Neuronal stem cell (in vitro differentiated cells): ENCODE results near the gene RNF152.

Experiments
- DNase-seq: peaks from one replicate; pipeline ENCODE4 v3.0.0-alpha.2; 2013; ENCODE audit warnings: low spot score
- H2AFZ ChIP-seq: one replicate; pipeline ENCODE4 v1.6.1; 2013; ENCODE audit warnings: mild to moderate bottlenecking, low read length, inconsistent platforms
- H2AK5ac ChIP-seq: 2 replicates; pipeline ENCODE4 v1.6.1; 2013; ENCODE audit warnings: low read depth, mild to moderate bottlenecking, inconsistent platforms, low read length, moderate library complexity, mixed read lengths
- H2BK120ac ChIP-seq: 2 replicates; pipeline ENCODE4 v1.6.1; 2013; ENCODE audit warnings: low read depth, mild to moderate bottlenecking, inconsistent platforms, low read length, moderate library complexity, mixed read lengths
- H2BK12ac ChIP-seq: one replicate; pipeline ENCODE4 v1.6.1; 2013; ENCODE audit warnings: low read length, inconsistent platforms
- H2BK15ac ChIP-seq: 2 replicates; pipeline ENCODE4 v1.6.1; 2013; ENCODE audit warnings: mild to moderate bottlenecking, low read length, inconsistent platforms, mixed read lengths
- H2BK5ac ChIP-seq: one replicate; pipeline ENCODE4 v1.6.1; 2013; ENCODE audit warnings: inconsistent platforms, mild to moderate bottlenecking, low read length, moderate library complexity
- H3K14ac ChIP-seq: one replicate; pipeline ENCODE4 v1.6.1; 2013; ENCODE audit warnings: low read length, inconsistent platforms
- H3K18ac ChIP-seq: 2 replicates; pipeline ENCODE4 v1.6.1; 2013; ENCODE audit warnings: low read length, inconsistent platforms
- H3K23ac ChIP-seq: 2 replicates; pipeline ENCODE4 v1.6.1; 2013; ENCODE audit warnings: low read depth, mild to moderate bottlenecking, mixed read lengths, low read length, inconsistent platforms; ENCODE audit not compliant: poor library complexity
- H3K27ac ChIP-seq: replicated peaks from 3 replicates; pipeline ENCODE4 v1.5.1; 2013; ENCODE audit warnings: low read length, inconsistent platforms
- H3K27me3 ChIP-seq, 3 experiments: 2 replicates each; pipeline ENCODE4 v1.6.1; 2013; ENCODE audit warnings: low read length in 3 of 3, mild to moderate bottlenecking in 2 of 3, inconsistent platforms in 1 of 3, low read depth in 1 of 3, mixed read lengths in 1 of 3, moderate library complexity in 1 of 3; ENCODE audit not compliant: control insufficient read depth in 3 of 3, insufficient read depth in 3 of 3
- H3K36me3 ChIP-seq, 2 donors: replicated peaks in 1 of 2; 2 replicates each; pipeline ENCODE4 v1.6.1; 2013; ENCODE audit warnings: low read length in 2 of 2; ENCODE audit not compliant: control insufficient read depth in 2 of 2, insufficient read depth in 2 of 2
- H3K4ac ChIP-seq: 2 replicates; pipeline ENCODE4 v1.6.1; 2013; ENCODE audit warnings: inconsistent platforms, mild to moderate bottlenecking, low read length, moderate library complexity
- H3K4me1 ChIP-seq, 2 donors: 1 replicate in 1 of 2; 2 replicates in 1 of 2; pipeline ENCODE4 v1.6.1; 2013; ENCODE audit warnings: low read length in 2 of 2, low read depth in 1 of 2; ENCODE audit not compliant: control insufficient read depth in 2 of 2, insufficient read depth in 1 of 2
- H3K4me2 ChIP-seq: one replicate; pipeline ENCODE4 v1.6.1; 2013; ENCODE audit warnings: mild to moderate bottlenecking, low read length, inconsistent platforms; ENCODE audit not compliant: insufficient read depth, poor library complexity, severe bottlenecking
- H3K4me3 ChIP-seq, 2 donors: 2 replicates each; pipeline ENCODE4 v1.5.1; 2013; ENCODE audit warnings: low read length in 2 of 2, mild to moderate bottlenecking in 2 of 2, inconsistent platforms in 1 of 2, moderate library complexity in 1 of 2
- H3K79me1 ChIP-seq: one replicate; pipeline ENCODE4 v1.6.1; 2013; ENCODE audit warnings: low read depth, mild to moderate bottlenecking, inconsistent platforms, low read length, moderate library complexity
- H3K9ac ChIP-seq: one replicate; pipeline ENCODE4 v1.6.1; 2013; ENCODE audit warnings: mild to moderate bottlenecking, low read depth, low read length, inconsistent platforms; ENCODE audit not compliant: poor library complexity
- H3K9me3 ChIP-seq, 2 donors: replicated peaks in 1 of 2; 2 replicates each; pipeline versions ENCODE3 to v1.6.1; 2013; ENCODE audit warnings: low read length in 2 of 2, mild to moderate bottlenecking in 2 of 2, inconsistent platforms in 1 of 2, low read depth in 1 of 2, mixed read lengths in 1 of 2, moderate library complexity in 1 of 2; ENCODE audit not compliant: control insufficient read depth in 2 of 2, insufficient read depth in 1 of 2
- H4K8ac ChIP-seq: one replicate; pipeline ENCODE4 v1.6.1; 2013; ENCODE audit warnings: low read depth, mild to moderate bottlenecking, inconsistent platforms, low read length, moderate library complexity
- H4K91ac ChIP-seq: one replicate; pipeline ENCODE4 v1.6.1; 2013; ENCODE audit warnings: low read length, low read depth, mild to moderate bottlenecking, inconsistent platforms; ENCODE audit not compliant: poor library complexity
- WGBS, 2 donors: extraction: QIAGEN DNeasy Blood & Tissue Kit; methylation state at CpG; one replicate each; pipeline ENCODE4 v1.1.7; 2013; ENCODE audit warnings: missing lambda C conversion rate in 2 of 2, mixed read lengths in 1 of 2; ENCODE audit not compliant: insufficient read length in 2 of 2, insufficient replicate concordance in 1 of 2; ENCODE audit errors: extremely low coverage in 2 of 2; 5-methylcytosine and 5-hydroxymethylcytosine counted together

The RNF152 gene

DNA sequence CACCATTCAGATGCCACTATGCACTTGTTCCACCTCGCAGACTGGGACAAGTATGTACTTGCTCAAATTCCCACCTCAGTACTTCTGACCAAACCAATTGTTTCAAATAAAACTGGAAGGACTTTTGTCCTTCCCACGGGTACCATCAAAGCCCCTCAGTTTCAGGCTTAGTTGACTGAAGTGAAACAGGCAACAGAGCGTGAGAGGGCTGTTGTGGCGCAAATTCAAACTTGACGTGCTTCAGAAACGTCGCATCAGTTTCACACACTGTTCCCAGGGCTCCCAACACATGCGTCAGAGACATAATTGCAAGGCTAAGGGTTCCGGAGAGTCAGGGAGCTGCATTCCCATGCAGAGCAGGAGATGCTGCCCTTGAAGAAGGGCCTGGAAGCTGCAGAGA lies 33.7 kb downstream of the RNF152 start:
- Histone ChIP-seq H2AK5ac (no peak overlapping the region), H3K36me3 (peaks cover 0 to 5% of the 10 kb centered on the region in 2 donors), H3K23ac (no peak overlapping the region), H2AFZ (no peak overlapping the region), H3K14ac (no peak overlapping the region), H3K27ac (no peak overlapping the region), H3K27me3 (no peaks in the 10 kb centered on the region), H4K91ac (no peak overlapping the region), H3K79me1 (peaks cover 5% of the 10 kb centered on the region), H2BK5ac (no peak overlapping the region), H3K4me1 (peaks cover 4 to 10% of the 10 kb centered on the region in 2 donors), H3K9me3 (peaks cover 0 to 3% of the 10 kb centered on the region in 2 donors), H3K9ac (no peak overlapping the region), H2BK15ac (no peak overlapping the region), H2BK120ac (no peak overlapping the region), H3K4me2 (no peak overlapping the region), H3K18ac (no peak overlapping the region), H2BK12ac (no peak overlapping the region), H4K8ac (no peak overlapping the region), H3K4ac (no peak overlapping the region), H3K4me3 (no peak overlapping the region)
- DNase-seq, result no peak
- no CpG with 5 or more reads among the region's 9 CpGs for WGBS, 2 donors

GRCh38 chr18:61856678-61857077 lies 36.1 kb downstream of the RNF152 start:
- H3K23ac ChIP-seq, result no peak overlapping the region
- no peak overlapping the region for H4K91ac ChIP-seq
- no peak overlapping the region for H3K9ac ChIP-seq
- H3K4me1 ChIP-seq, result peaks cover 4 to 10% of the 10 kb centered on the region in 2 donors
- no peak overlapping the region for H2AK5ac ChIP-seq
- H2BK5ac ChIP-seq, result no peak overlapping the region
- H2AFZ ChIP-seq, result no peak overlapping the region
- H3K4me2 ChIP-seq, result no peak overlapping the region
- no peak overlapping the region for H3K4ac ChIP-seq
- DNase-seq, result no peak
- no peak overlapping the region for H3K14ac ChIP-seq
- H3K27me3 ChIP-seq, result no peaks in the 10 kb centered on the region
- peaks cover 0 to 3% of the 10 kb centered on the region in 2 donors for H3K9me3 ChIP-seq
- no peak overlapping the region for H2BK12ac ChIP-seq
- H3K4me3 ChIP-seq, result no peak overlapping the region
- H3K79me1 ChIP-seq, result peaks cover 4% of the 10 kb centered on the region
- no CpG with 5 or more reads among the region's 4 CpGs for WGBS, 2 donors
- peaks cover 0 to 5% of the 10 kb centered on the region in 2 donors for H3K36me3 ChIP-seq
- no peak overlapping the region for H3K27ac ChIP-seq
- no peak overlapping the region for H4K8ac ChIP-seq
- no peak overlapping the region for H3K18ac ChIP-seq
- no peak overlapping the region for H2BK15ac ChIP-seq
- H2BK120ac ChIP-seq, result no peak overlapping the region

DNA sequence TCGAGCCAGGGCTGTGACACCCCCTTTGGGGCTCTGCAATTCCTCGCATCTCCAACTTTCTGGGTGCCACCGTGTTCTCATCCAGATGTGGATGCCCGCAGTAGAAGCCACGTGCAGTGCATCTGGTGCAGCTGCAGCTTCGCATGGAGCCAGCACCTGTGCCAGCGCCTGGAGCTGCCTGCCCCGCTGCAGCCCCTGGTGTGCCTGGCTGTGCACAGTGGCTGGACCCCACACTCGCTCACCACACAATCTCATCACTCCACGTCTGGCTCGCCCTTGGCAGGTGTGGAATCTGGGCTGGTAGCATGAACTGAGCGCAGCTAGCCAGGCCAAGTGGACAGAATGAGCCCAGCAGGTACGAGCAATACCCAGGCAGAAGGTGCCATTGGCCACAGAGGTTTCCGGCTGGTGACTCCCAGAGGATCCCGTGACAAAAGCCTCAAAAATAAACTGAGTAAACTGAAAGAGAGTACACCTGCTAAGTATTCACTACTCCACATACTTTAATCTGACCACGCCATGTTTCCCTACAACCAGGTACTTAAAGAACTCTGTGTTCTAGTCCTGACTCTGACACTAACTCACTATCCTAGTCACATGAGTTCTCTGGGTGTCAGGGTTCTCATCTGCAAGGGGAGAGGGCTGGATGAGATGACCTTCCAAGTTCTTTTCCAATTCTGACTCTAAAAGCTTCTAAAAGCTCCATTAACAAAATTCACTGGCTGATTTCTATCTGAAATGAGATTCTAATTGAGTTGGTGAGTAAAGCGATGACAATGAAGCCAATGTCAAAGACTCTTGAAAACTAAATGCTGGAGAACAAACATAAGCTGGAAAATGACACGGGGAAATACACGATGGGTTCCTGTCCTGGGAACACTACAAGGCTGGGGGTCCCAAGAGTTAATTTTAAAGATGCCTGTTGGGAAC lies 37.1 kb downstream of the RNF152 start:
- no peak overlapping the region for H3K14ac ChIP-seq
- H2BK12ac ChIP-seq, result peak overlapping the region; percentile 42
- H3K36me3 ChIP-seq, result peaks cover 0 to 5% of the 10 kb centered on the region in 2 donors

More for the DNA sequence above, 37.1 kb downstream of the RNF152 start:
- no CpG with 5 or more reads among the region's 19 CpGs for WGBS, 2 donors
- no peak overlapping the region for H2BK5ac ChIP-seq
- peak overlapping the region; percentile 73 for H3K23ac ChIP-seq
- H4K8ac ChIP-seq, result no peak overlapping the region
- H3K4me1 ChIP-seq, result peaks cover 4 to 10% of the 10 kb centered on the region in 2 donors
- no peak overlapping the region for H3K27ac ChIP-seq
- H3K9me3 ChIP-seq, result peaks cover 0 to 3% of the 10 kb centered on the region in 2 donors
- DNase-seq, result no peak
- H4K91ac ChIP-seq, result no peak overlapping the region
- H3K4me3 ChIP-seq, result no peak overlapping the region
- no peak overlapping the region for H3K4me2 ChIP-seq
- H3K79me1 ChIP-seq, result peaks cover 2% of the 10 kb centered on the region
- no peak overlapping the region for H2AFZ ChIP-seq
- peak overlapping the region; percentile 39 for H3K18ac ChIP-seq
- H2AK5ac ChIP-seq, result no peak overlapping the region
- peak overlapping the region; percentile 39 for H3K9ac ChIP-seq
- no peak overlapping the region for H2BK120ac ChIP-seq
- no peak overlapping the region for H2BK15ac ChIP-seq
- no peak overlapping the region for H3K4ac ChIP-seq
- no peaks in the 10 kb centered on the region for H3K27me3 ChIP-seq
